ENCODE measurements around the gene ENPP7.

- no peak for TF ChIP-seq CTCF (conservative IDR thresholded peaks at IDR 0.05; ENCODE audit: low read depth, low read length)
- no peak for TF ChIP-seq EZH2 (IDR thresholded peaks at IDR 0.05; ENCODE audit: borderline replicate concordance, low read depth, low read length, poor library complexity, severe bottlenecking)
These were observed 24.8 kb downstream of the ENPP7 start for GRCh38 chr17:79755591-79755990.
